Measurements from ENCODE around the gene PRAMEF26.
"Not testable (repeated sequence)": the region's sequence is repeated elsewhere in the genome, so short reads cannot be mapped to it uniquely, and the experiment has no call there.

Gene PRAMEF26

GRCh38 chr1:13155909-13156308, at the start of gene PRAMEF26:
PRAMEF26 (minus strand) TSS chr1:13156009; CDS start chr1:13153095, 2,914 bp downstream.
- DNase-seq (ENCODE audit: low read depth in 2 of 2): not testable (repeated sequence)

GRCh38 chr1:13201309-13201708, 45.5 kb upstream of the PRAMEF26 start, which contains the start of gene PRAMEF13:
PRAMEF13 (minus strand) TSS chr1:13201409; CDS start chr1:13199589, 1,820 bp downstream.
- DNase-seq (ENCODE audit: low read depth in 2 of 2): not testable (repeated sequence)

GRCh38 chr1:13171548-13171947, 15.7 kb upstream of the PRAMEF26 start, which contains the start of gene PRAMEF9:
PRAMEF9 (plus strand) TSS chr1:13171848; CDS start chr1:13175281, 3,433 bp downstream.
- not testable (repeated sequence) for DNase-seq (ENCODE audit: low read depth in 2 of 2)

GRCh38 chr1:13165531-13165930, 9.7 kb upstream of the PRAMEF26 start, which contains the start of gene HNRNPCL4:
HNRNPCL4 (minus strand) TSS chr1:13165631; CDS start chr1:13165467, 164 bp downstream.
- not testable (repeated sequence) for DNase-seq (ENCODE audit: low read depth in 2 of 2)

GRCh38 chr1:13116754-13117153, 39.1 kb downstream of the PRAMEF26 start, which contains the start of gene HNRNPCL2:
HNRNPCL2 (minus strand) TSS chr1:13116854; CDS start chr1:13116400, 454 bp downstream.
- not testable (repeated sequence) for DNase-seq (ENCODE audit: low read depth in 2 of 2)

Data from stimulated activated CD4-positive, alpha-beta T cell treated with anti-CD3 and anti-CD28 coated beads, Interleukin-15, amount 100 ng/mL, for 48 hours (primary cell).